RPMI7951 (cell line): ENCODE results near the gene CYB5A. TPM values are rescaled to one million over a fixed set of nuclear protein-coding genes. Genes with fewer than 3 reads are reported as not detected.
A peak's percentile ranks its signal among the peaks of the same experiment; 100 is the strongest.

Experiments used
- DNase-seq: peaks from one replicate; pipeline ENCODE4 v3.0.0-alpha.2; 2012; ENCODE audit warnings: low read depth
- total RNA-seq: library from RNA; depleted of rRNA; stranded (reverse); fragments of >200 nt; shearing (Covaris generic); gene quantifications from 2 replicates; pipeline ENCODE4 v1.2.3, GENCODE V29; 2014

CYB5A gene
- total RNA-seq, 1 experiment from 2014 or later: 128 TPM

GRCh38 chr18:74276609-74277008, 15.2 kb downstream of the CYB5A start:
- no peak for DNase-seq

- DNase-seq: no peak
Measured at GRCh38 chr18:74275736-74276135, 16.0 kb downstream of the CYB5A start.

- no peak for DNase-seq
Measured at GRCh38 chr18:74274700-74275099, 17.1 kb downstream of the CYB5A start.

- no peak for DNase-seq
Measured at GRCh38 chr18:74273394-74273793, 18.4 kb downstream of the CYB5A start.

- DNase-seq: no peak
Measured at GRCh38 chr18:74271635-74272034, 20.1 kb downstream of the CYB5A start.

- no peak for DNase-seq
Measured at GRCh38 chr18:74268933-74269620, 22.7 kb downstream of the CYB5A start.

- no peak for DNase-seq
Measured at GRCh38 chr18:74268175-74268574, 23.6 kb downstream of the CYB5A start.

GRCh38 chr18:74266161-74266560, 25.6 kb downstream of the CYB5A start:
- peak; percentile 4 for DNase-seq

GRCh38 chr18:74265546-74266098, 26.1 kb downstream of the CYB5A start:
- DNase-seq: no peak

- no peak for DNase-seq
Measured at GRCh38 chr18:74264303-74265020, 27.3 kb downstream of the CYB5A start.

GRCh38 chr18:74261053-74261713, 30.6 kb downstream of the CYB5A start:
- DNase-seq: no peak

GRCh38 chr18:74259347-74259746, 32.4 kb downstream of the CYB5A start:
- DNase-seq: no peak

- DNase-seq: no peak
Measured at GRCh38 chr18:74257083-74257482, 34.7 kb downstream of the CYB5A start.

GRCh38 chr18:74256190-74256589, 35.6 kb downstream of the CYB5A start:
- DNase-seq: no peak

GRCh38 chr18:74255131-74255616, 36.6 kb downstream of the CYB5A start:
- DNase-seq: peak; percentile 24

GRCh38 chr18:74252039-74252395, 39.7 kb downstream of the CYB5A start:
- peak; percentile 13 for DNase-seq

- peak; percentile 56 for DNase-seq
Measured at GRCh38 chr18:74251297-74252038, 40.3 kb downstream of the CYB5A start.

- no peak for DNase-seq
Measured at GRCh38 chr18:74250131-74250530, 41.6 kb downstream of the CYB5A start.

GRCh38 chr18:74249181-74249968, 42.4 kb downstream of the CYB5A start:
- peak; percentile 49 for DNase-seq

GRCh38 chr18:74248595-74248994, 43.2 kb downstream of the CYB5A start:
- DNase-seq: no peak

GRCh38 chr18:74248189-74248588, 43.6 kb downstream of the CYB5A start:
- no peak for DNase-seq
